Fibroblast of pulmonary artery (primary cell): Measurements from ENCODE around the gene CCDC178.

Experiments
- DNase-seq: peaks from one replicate; pipeline ENCODE4 v3.0.0-alpha.2; 2010; ENCODE audit warnings: low read depth
- H3K4me3 ChIP-seq: replicated peaks from 2 replicates; pipeline ENCODE4 v1.5.1; 2011; ENCODE audit warnings: low read depth, mild to moderate bottlenecking, control low read depth, low read length, moderate library complexity
- CTCF ChIP-seq: IDR thresholded peaks from 2 replicates; pipeline ENCODE4 v1.5.1; 2011; ENCODE audit warnings: mild to moderate bottlenecking, control low read depth, low read length, inconsistent platforms; ENCODE audit errors: missing control alignments

Gene CCDC178

GRCh38 chr18:32919799-32920198 lies 520.7 kb downstream of the CCDC178 start:
- peak; percentile 24 for TF ChIP-seq CTCF
- peak; percentile 3 for DNase-seq
- no peak overlapping the region for H3K4me3 ChIP-seq

- no peak for TF ChIP-seq CTCF
- H3K4me3 ChIP-seq, result no peak overlapping the region
- DNase-seq, result no peak
Observed at GRCh38 chr18:32918692-32919250, 521.8 kb downstream of the CCDC178 start.

GRCh38 chr18:32915516-32915915 lies 525.0 kb downstream of the CCDC178 start:
- DNase-seq, result no peak
- TF ChIP-seq CTCF, result no peak
- H3K4me3 ChIP-seq, result no peak overlapping the region

GRCh38 chr18:32911660-32912284 lies 528.7 kb downstream of the CCDC178 start:
- DNase-seq, result no peak
- TF ChIP-seq CTCF, result no peak
- no peak overlapping the region for H3K4me3 ChIP-seq

- no peak for TF ChIP-seq CTCF
Observed at GRCh38 chr18:32910694-32911296, 529.7 kb downstream of the CCDC178 start.

GRCh38 chr18:32909798-32910561 lies 530.5 kb downstream of the CCDC178 start:
- DNase-seq, result no peak
- TF ChIP-seq CTCF, result no peak
- H3K4me3 ChIP-seq, result no peak overlapping the region

More at GRCh38 chr18:32910694-32911296, 529.7 kb downstream of the CCDC178 start:
- no peak overlapping the region for H3K4me3 ChIP-seq
- no peak for DNase-seq
